Measurements from ENCODE around the gene RNASE7.

The RNASE7 gene

DNA sequence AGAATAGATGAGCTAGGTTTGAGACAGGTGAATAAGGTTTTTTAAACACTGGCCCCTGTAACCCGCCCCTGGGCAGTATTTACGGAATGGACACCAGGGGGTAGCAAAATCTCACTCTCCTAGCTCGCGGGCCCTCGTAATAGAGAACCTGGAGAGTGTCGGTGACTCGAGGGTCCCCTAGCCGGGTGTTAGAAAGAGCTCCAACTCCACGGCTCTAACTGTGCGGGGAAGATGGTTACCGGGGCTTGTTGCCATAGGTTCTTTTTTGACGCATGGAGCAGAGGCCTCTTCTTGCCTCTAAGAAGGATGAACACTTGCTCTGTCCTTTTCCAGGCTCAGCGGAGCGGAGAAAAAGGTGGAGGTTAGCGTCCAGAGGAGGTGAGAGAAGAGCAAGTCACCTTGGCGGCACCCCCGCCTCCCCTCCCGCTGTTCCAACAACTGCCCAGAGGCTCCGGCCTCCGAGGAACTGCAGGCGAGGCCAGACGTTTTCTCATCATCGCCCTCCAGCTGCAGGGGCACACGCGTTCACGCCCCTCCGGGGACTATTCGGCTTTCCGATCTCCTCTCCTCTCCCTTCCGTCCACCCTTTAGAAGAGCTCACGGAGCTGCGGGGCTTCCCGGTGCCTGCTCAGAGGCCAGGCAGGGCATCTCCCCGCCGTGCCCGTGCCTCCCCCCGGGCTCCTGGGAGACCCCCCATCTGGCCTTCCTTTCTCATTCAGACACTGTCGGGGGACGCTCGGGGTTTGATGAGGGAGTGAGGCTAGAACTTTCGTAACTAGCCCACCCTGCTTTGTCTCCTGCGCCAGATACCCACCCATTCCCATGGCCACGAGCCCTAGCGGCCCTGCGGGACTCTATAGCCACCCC is 26.6 kb downstream of the RNASE7 start:
- DNase-seq (ENCODE audit: low read depth, low spot score), result peak; percentile 18

DNA sequence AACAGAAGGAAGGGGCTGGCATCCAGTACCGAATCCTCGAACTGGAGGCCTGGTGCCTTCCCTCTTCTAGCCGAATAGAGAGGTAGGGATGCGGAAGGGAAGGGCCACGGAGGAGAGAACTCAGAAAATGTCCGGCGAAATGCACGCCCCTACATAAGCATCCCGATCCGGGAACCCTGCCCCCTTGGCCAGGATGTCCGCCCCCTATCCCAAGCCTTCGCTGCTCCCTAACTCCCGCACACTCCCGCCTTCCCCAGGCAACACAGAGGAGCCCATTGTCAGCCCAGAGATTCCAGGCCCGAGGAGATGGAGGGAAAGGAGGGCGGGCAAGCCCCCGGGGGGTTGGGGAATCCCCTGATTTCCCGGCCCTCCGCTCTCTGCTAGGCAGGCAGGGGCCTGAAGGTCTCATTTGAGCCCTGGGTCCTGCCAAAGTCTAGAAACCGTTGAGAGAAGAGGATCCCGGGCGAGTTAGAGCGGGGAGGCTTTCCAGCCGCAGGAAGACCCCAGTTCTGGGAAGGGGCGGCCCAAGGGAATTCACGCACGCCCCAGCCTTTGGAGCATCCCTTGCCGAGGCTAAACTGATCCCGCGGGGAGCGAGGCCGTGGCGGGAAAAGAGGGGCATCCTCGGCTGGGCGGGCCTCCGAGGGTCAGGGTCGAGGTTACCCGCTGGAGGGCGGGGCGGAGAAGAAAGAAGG is 27.4 kb downstream of the RNASE7 start:
- DNase-seq (ENCODE audit: low read depth, low spot score), result peak; percentile 10

DNA sequence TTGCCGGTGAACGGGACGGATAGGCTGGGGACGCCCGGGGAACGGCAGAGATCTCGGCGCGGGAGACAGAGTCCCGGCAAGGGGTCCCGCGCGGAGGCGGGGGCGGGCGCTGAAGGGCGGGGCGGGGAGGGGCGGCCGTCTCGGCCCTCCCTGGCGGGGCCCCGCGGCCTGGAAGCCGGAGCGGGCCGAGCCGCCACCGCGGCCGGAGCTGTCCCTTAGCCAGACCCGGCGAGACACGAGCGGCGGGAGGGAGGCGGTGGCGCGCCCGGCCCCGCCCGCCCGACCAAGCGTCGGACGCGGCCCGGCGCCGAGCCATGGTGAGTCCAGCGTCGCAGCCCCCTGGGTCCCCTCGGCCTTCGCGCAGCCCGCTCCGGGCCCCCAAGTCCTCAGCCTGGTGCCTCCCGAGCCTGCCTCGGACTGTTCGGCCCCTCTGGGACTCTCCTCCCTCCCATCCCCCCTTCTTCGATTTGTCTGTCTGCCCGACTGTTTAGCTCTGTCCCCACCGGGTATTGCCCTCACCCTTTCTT is 28.0 kb downstream of the RNASE7 start, which contains the start of gene ARHGEF40:
ARHGEF40 (plus strand) TSS at position 222 of the 527 bp plus-strand sequence; CDS start at position 315, 93 bp downstream.
- no peak for DNase-seq (ENCODE audit: low read depth, low spot score)

DNA sequence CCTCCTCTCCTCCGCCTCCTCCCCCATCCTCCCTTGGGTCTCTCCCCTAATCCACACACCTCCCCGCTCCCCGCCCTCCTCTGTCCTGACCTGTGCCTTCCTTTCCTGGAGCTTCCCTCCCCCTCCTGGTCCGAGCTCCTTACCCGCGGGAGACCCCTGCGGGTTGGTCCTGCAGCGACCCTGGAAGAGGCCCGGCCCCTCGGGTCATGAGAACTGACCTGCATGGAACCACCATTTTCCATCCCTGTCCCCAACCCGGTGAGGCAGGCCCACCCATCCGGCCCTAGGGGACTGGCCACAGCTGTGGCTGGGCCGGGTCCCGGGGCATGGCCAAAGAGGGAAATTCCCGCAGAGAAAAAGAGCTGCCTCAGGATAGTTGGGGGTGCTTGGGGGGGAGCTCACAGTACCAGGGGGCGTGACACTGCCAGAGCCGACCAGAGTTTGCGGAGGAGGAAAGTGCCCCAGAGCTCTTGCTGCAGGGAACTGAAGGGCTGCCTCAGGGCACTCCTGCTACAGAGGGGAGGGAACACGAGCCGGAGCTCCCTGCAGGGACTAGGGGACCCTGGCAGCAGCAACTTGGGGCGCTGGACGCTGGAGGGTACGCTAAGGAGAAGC is 28.6 kb downstream of the RNASE7 start:
- DNase-seq (ENCODE audit: low read depth, low spot score), result peak; percentile 32

DNA sequence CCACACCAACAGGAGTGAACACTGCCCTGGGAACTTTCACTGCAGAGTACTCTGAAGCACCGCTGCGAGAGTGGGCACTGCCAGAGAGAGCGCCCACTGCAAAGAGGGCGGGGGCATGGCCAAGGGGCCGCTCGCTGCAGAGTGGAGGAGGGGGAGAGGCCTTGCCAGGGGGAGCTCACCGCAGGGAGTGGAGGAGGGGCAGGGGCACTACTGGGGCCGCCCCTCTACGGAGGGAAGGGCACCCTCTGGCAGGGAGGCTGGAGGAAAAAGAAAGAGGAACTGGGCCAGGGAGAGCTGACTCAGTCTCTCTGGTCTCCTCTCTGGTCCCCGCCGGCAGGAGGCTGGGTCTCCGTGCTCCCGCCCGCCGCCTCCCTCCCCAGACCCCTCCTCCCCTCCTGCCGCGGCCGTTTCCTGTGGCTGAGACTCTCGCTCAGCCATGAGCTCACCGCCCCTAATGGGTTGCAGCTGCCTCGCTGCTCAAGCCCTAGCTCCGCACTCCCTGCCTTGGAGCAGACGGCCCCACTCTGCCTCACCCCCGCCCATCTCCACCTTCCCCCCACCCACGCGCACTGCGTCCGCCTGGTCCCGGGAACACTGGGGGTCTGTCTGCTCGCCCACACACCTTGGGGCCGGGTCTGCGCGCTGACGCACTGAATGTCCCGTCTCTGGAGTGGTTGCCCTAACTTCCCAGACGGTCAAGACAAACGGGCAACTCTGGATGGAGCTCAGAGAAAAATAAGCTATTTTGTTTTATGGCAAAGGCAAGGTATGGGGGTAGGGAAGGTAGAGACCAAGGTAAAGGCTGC is 29.3 kb downstream of the RNASE7 start:
- peak; percentile 87 for DNase-seq (ENCODE audit: low read depth, low spot score)

- DNase-seq (ENCODE audit: low read depth, low spot score), result peak; percentile 47
These were observed 29.9 kb downstream of the RNASE7 start for GRCh38 chr14:21072031-21072473.

DNA sequence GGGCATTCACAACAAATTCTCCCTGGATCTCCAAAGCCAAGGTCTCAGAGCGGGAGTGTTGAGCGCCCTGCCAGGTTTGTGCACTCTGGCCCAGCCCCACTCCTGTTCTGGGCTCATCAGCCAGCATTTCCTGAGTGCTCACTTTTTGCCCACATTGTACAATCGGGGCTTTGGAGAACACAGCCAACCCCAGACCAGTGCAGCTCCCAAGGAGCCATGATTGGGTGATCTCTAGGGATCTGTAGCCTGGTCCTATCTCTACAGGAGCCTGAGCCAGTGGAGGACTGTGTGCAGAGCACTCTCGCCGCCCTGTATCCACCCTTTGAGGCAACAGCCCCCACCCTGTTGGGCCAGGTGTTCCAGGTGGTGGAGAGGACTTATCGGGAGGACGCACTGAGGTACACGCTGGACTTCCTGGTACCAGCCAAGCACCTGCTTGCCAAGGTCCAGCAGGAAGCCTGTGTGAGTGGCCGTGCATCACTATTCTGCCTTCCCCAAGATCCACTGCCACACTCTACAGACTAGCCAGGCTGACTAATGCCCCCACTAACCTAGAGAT is 30.7 kb downstream of the RNASE7 start:
- no peak for DNase-seq (ENCODE audit: low read depth, low spot score)

DNA sequence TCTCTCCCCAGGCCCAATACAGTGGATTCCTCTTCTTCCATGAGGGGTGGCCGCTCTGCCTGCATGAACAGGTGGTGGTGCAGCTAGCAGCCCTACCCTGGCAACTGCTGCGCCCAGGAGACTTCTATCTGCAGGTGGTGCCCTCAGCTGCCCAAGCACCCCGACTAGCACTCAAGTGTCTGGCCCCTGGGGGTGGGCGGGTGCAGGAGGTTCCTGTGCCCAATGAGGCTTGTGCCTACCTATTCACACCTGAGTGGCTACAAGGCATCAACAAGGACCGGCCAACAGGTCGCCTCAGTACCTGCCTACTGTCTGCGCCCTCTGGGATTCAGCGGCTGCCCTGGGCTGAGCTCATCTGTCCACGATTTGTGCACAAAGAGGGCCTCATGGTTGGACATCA is 31.8 kb downstream of the RNASE7 start:
- DNase-seq (ENCODE audit: low read depth, low spot score), result no peak

- DNase-seq (ENCODE audit: low read depth, low spot score), result no peak
These were observed 32.5 kb downstream of the RNASE7 start for GRCh38 chr14:21074398-21075272.

- no peak for DNase-seq (ENCODE audit: low read depth, low spot score)
These were observed 33.7 kb downstream of the RNASE7 start for GRCh38 chr14:21075719-21076437.

DNA sequence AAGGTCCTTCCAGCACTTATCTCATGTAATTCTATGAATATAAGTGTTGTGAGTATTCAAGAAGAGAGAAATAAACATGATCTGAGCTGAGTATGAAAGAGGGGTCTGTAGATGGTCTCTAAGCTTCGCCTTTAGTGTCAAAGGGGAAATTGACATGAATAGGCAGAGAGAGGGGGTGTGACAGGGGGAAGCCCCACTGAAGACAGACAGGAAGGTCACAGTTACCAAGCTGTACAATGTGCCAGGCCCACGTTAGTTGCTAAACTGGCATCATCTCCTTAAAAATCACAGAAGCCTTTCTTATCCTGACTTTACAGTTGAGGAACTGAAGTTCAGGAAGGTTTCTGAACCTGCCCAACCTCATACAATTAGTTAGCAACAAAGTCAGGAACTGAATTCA is 35.5 kb downstream of the RNASE7 start:
- DNase-seq (ENCODE audit: low read depth, low spot score), result no peak

- no peak for DNase-seq (ENCODE audit: low read depth, low spot score)
These were observed 36.1 kb downstream of the RNASE7 start for GRCh38 chr14:21078287-21078686.

DNA sequence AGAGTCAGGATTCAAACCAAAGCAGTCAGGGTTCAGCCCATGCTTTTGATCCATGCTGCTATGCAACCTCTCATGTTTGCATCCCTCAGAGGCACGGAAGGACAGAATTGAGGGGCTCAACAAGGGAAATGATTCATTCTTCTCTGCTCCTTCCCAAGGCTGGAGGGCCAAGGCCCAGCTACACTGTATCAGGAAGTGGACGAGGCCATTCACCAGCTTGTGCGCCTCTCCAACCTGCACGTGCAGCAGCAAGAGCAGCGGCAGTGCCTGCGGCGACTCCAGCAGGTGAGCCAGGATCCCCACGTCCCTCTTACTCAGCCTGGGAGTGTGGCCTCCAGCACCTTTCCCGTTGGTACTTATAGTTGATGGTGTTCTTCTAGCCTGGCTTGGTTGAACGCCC is 36.6 kb downstream of the RNASE7 start:
- no peak for DNase-seq (ENCODE audit: low read depth, low spot score)

DNA sequence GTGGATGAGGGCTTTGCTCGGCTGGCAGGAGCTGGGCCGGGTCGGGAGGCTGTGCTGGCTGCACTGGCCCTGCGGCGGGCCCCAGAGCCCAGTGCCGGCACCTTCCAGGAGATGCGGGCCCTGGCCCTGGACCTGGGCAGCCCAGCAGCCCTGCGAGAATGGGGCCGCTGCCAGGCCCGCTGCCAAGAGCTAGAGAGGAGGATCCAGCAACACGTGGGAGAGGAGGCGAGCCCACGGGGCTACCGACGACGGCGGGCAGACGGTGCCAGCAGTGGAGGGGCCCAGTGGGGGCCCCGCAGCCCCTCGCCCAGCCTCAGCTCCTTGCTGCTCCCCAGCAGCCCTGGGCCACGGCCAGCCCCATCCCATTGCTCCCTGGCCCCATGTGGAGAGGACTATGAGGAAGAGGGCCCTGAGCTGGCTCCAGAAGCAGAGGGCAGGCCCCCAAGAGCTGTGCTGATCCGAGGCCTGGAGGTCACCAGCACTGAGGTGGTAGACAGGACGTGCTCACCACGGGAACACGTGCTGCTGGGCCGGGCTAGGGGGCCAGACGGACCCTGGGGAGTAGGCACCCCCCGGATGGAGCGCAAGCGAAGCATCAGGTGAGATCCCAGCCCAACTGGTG is 39.5 kb downstream of the RNASE7 start:
- DNase-seq (ENCODE audit: low read depth, low spot score), result no peak

DNA sequence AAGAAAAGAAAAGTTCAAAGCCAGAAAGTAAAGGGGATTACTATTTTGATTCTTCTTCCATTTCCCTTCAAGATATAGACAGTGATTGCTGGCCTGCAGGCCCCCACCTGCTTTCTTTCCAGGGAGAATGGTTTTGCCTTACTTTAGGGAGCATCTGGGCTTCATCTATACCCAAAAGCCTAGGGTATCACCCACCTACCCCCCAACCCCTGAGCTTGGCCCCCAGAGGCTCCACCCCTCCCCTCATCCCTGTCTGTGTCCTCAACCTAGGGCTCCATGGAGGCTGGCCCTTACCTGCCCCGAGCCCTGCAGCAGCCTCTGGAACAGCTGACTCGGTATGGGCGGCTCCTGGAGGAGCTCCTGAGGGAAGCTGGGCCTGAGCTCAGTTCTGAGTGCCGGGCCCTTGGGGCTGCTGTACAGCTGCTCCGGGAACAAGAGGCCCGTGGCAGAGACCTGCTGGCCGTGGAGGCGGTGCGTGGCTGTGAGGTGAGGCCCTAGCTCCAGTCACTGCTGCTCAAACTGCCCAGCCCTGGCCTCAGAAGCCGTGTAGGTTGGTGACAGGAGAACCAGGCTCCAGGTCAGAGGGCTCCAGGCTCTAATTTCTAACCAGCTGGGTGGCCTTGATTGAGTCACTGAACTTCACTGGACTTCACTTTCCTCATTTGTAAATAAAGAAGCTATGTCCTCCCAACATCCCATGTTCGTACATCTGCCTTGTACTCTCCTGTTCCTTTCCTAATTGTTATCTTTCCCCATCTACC is 41.6 kb downstream of the RNASE7 start:
- DNase-seq (ENCODE audit: low read depth, low spot score), result no peak

DNA sequence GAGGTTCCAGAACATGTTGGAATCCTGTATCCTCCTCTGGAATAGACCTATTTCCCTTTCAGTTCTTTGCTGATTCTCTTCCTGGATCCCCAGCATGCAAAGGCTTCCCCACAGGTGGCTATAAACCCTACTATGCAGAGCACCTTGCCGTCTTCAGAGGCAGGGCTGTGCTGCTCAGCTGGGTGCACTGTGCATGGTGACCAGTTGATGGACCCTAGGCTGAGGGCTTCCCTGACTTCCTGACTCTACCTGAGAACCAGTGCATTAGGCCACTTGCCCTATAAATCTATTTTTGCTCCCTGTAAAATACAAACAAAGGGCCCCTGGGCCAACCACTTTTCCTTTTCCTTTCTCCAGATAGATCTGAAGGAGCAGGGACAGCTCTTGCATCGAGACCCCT is 42.2 kb downstream of the RNASE7 start:
- DNase-seq (ENCODE audit: low read depth, low spot score), result no peak

GRCh38 chr14:21084998-21085853 is 43.1 kb downstream of the RNASE7 start:
- DNase-seq (ENCODE audit: low read depth, low spot score), result no peak
